Adrenal gland (tissue), 5 donors: ENCODE data around the gene RAB40C.

Experiments used
- POLR2A ChIP-seq, 2 donors: fragments of 450-650 bp; IDR thresholded peaks; one replicate each; pipeline ENCODE4 v1.6.1; 2017; ENCODE audit warnings: antibody characterized with exemption in 2 of 2, mild to moderate bottlenecking in 2 of 2, moderate library complexity in 1 of 2
- TF ChIP-seq, protein P1 (sequence below), 6 experiments: fragments of 450-650 bp in 4 of 6; fragments of 200-600 bp in 2 of 6; sonication (generic) in 1 of 6; IDR thresholded peaks; 1 replicate in 5 of 6; 2 replicates in 1 of 6; pipeline versions ENCODE4 v1.5.1 to v1.8.0; 2016 to 2021; ENCODE audit warnings: antibody characterized with exemption in 6 of 6, mild to moderate bottlenecking in 2 of 6, moderate library complexity in 1 of 6
- donor health status: DM: no; HTN: no; CAD: no.

DNA sequence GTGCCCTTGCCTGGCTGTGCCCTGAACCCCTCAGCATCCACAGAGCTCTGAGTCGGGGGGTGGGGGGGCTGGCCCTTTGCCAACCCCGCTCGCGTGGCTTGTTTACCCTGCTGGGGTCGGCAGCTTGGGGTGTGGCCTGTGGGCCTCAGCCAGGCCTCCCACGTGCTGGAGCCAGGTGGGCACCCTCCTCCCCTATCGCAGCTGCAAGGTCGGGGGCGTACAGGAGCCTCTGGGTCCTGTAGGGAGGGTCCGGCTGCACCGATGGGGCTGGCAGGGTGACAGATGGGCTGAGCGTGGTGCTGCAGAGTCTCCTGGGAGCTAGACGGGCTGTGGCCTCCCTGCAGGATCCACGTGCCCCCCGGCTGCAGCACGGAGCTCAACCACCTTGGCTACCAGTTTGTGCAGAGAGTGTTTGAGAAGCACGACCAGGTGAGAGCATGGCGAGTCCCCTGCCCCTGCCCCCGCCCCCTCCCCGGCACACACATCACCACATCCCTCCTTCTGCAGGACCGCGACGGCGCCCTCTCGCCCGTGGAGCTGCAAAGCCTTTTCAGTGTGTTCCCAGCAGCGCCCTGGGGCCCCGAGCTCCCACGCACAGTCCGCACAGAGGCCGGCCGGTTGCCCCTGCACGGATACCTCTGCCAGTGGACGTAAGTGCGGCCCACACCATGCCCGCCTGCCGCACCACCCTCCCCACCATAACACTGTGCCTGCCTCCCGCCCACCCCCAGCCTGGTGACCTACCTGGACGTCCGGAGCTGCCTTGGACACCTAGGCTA lies 81.7 kb downstream of the RAB40C start:
- TF ChIP-seq, protein P1, sequence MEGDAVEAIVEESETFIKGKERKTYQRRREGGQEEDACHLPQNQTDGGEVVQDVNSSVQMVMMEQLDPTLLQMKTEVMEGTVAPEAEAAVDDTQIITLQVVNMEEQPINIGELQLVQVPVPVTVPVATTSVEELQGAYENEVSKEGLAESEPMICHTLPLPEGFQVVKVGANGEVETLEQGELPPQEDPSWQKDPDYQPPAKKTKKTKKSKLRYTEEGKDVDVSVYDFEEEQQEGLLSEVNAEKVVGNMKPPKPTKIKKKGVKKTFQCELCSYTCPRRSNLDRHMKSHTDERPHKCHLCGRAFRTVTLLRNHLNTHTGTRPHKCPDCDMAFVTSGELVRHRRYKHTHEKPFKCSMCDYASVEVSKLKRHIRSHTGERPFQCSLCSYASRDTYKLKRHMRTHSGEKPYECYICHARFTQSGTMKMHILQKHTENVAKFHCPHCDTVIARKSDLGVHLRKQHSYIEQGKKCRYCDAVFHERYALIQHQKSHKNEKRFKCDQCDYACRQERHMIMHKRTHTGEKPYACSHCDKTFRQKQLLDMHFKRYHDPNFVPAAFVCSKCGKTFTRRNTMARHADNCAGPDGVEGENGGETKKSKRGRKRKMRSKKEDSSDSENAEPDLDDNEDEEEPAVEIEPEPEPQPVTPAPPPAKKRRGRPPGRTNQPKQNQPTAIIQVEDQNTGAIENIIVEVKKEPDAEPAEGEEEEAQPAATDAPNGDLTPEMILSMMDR (IDR thresholded peaks at IDR 0.05): no peak
- no peak for TF ChIP-seq POLR2A (IDR thresholded peaks at IDR 0.05)
